Astrocyte of the cerebellum (primary cell): ENCODE results near the gene INTS1.
A peak's percentile ranks its signal among the peaks of the same experiment; 100 is the strongest.
"Not testable (repeated sequence)": the region's sequence is repeated elsewhere in the genome, so short reads cannot be mapped to it uniquely, and the experiment has no call there.

ENCODE experiments used
- DNase-seq: peaks from one replicate; pipeline ENCODE4 v3.0.0-alpha.2; 2011; ENCODE audit warnings: low read depth
- H3K4me3 ChIP-seq: 2 replicates; pipeline ENCODE4 v1.5.1; 2011; ENCODE audit warnings: mild to moderate bottlenecking, low read depth, low read length, moderate library complexity
- in situ Hi-C: cut with HindIII; loops from 2 replicates; pipeline ENCODE4 v1.10.0; 2017; ENCODE audit warnings: low sequenced_read_pairs
- TF ChIP-seq, protein P1 (sequence below): IDR thresholded peaks from 2 replicates; pipeline ENCODE4 v1.5.1; 2012; ENCODE audit warnings: low read length, low read depth, moderate library complexity, mild to moderate bottlenecking; ENCODE audit errors: missing control alignments

Gene INTS1

DNA sequence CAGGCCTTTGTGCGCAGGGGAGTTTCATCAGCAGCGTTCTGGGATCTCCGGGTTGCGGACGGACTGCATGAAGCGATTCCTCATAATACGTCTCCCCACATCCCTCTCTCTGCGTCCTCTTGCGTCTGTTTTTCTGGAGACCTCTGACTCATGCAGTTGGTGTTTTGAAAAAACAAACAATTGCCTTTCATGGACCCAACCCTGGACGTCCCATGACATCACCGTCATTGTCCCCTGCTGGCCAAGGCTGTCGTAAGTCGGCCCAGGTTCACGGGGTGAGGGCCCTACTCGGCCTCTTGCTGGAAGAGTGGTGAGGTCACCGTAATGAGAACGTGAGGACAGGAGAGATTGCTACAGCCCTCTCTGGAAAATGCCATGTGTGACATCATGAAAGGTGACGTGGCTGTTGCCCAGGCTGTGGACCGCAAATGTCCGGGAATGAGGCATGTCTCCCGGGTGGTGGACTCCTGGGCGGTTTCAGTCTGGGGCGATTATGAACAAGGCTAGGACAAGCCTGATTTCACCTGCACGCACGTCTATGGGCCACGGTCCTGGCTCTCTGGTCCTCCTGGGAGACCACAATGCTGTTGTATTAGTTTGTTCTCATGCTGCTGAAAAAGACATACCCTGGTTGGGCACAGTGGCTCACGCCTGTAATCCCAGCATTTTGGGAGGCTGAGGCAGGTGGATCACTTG is 16.5 kb upstream of the INTS1 start:
- in situ Hi-C loops = no loop called here
- H3K4me3 ChIP-seq = no peak overlapping the region
- peak; percentile 67 for DNase-seq
- TF ChIP-seq, protein P1, sequence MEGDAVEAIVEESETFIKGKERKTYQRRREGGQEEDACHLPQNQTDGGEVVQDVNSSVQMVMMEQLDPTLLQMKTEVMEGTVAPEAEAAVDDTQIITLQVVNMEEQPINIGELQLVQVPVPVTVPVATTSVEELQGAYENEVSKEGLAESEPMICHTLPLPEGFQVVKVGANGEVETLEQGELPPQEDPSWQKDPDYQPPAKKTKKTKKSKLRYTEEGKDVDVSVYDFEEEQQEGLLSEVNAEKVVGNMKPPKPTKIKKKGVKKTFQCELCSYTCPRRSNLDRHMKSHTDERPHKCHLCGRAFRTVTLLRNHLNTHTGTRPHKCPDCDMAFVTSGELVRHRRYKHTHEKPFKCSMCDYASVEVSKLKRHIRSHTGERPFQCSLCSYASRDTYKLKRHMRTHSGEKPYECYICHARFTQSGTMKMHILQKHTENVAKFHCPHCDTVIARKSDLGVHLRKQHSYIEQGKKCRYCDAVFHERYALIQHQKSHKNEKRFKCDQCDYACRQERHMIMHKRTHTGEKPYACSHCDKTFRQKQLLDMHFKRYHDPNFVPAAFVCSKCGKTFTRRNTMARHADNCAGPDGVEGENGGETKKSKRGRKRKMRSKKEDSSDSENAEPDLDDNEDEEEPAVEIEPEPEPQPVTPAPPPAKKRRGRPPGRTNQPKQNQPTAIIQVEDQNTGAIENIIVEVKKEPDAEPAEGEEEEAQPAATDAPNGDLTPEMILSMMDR = no peak

DNA sequence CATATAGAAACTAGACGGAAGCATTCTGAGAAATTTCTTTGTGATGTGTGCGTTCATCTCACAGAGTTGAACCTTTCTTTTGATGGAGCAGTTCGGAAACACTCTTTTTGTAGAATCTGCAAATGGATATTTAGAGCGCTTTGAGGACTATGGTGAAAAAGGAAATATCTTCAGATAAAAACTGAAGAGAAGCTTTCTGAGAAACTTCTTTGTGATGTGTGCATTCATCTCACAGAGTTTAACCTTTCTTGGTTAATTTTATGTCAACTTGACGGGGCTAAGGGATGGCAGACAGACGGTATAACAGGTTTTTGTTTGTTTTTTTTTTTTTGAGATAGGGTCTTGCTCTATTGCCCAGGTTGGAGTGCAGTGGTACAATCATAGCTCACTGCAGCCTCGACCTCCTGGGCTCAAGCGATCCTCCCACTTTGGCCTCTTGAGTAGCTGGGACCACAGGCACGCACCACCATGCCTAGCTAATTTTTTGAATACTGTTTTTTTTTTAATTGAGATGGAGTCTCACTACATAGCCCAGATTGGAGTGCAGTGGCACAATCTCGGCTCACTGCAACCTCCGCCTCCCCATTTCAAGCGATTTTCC is 15.2 kb upstream of the INTS1 start:
- H3K4me3 ChIP-seq, DNase-seq, in situ Hi-C loops: not testable (repeated sequence)

DNA sequence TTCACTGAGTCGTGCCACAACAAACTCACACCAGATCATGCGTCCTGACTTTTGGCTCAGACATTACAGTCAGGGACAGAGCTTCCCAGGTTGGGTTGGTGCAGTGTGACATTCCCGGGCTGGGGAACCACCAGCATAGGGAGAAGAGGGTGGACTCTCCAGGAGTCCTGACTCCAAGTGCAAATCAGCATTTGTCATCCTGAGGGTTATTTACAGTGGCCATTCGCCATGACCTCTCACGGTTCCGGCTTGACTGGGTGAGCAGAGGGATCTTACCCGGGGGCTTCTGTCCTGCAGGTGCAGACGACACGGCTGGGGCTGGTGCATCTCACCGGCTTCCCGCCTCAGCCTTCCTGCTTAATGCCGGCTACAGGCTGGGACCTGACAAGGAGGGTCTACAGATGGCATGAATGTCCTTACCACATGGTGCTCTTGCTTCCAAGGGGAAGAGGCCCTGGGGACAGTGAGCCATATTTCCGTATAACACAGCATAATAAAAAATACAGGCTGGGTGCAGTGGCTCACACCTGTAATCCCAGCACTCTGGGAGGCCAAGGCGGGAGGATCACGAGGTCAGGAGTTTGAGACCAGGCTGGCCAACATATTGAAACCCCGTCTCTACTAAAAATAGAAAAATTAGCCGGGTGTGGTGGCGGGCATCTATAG is 12.5 kb upstream of the INTS1 start:
- H3K4me3 ChIP-seq = no peak overlapping the region
- in situ Hi-C loops = no loop called here
- TF ChIP-seq, protein P1 = no peak
- DNase-seq = no peak

DNA sequence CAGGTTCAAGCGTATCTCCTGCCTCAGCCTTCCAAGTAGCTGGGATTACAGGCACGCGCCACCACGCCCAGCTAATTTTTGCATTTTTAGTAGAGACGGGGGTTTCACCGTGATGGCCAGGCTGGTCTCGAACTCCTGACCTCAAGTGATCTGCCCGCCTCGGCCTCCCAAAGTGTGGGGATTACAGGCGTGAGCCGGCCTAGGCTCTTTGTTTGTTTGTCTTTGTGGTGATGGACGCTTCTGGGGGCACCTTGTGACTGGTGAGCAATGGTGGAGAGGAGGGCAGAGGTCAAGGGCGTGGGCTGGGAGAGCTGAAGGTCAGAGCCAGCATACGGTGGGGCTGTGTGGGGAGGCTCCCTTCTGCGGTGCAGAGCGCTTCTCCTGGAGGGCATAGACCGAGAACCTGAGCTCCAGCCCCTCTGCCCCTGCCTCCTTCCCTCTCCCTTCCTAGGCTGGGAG is 11.3 kb upstream of the INTS1 start:
- DNase-seq, H3K4me3 ChIP-seq, in situ Hi-C loops: not testable (repeated sequence)

DNA sequence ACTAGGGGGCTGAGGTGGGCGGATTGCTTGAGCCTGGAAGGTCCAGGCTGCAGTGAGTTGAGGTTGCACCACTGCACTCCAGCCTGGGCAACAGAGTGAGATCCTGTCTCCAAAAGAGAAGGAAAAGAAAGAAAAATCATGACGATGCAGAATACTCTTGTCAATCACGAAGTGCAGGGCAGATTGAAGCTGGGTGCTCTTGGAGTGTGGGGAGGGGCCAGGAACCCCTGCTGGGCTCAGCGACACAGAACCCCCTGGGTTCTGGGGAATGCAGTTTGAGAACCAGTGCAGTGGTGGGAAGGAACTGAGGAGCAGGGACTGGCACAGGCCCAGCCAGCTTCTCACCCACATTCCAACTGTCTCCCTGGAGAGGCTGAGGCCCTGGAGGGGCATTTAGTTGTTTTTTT is 10.8 kb upstream of the INTS1 start:
- TF ChIP-seq, protein P1 = no peak
- in situ Hi-C loops = no loop called here

DNA sequence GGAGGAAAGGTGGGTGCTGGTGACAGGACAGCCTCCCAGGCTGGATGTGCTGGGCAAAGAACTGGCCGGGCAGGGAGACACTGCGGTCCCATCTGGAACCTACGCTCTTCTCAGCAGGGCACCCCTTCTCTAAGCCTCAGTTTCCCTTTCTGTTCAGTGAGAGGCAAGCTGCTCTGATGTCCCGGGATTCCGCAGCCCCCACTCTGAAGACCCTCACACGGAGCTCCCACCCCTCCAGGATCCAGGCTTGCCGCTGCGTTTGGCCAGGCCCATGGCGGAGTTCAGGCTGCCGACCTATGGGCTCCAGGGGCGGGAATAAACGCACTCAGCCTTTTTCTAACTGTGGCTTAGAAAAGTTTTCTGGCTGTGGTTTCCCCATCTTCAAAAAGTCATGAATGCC is 10.2 kb upstream of the INTS1 start:
- no peak overlapping the region for H3K4me3 ChIP-seq
- TF ChIP-seq, protein P1 = no peak

More for the DNA sequence above, 10.8 kb upstream of the INTS1 start:
- H3K4me3 ChIP-seq = no peak overlapping the region
- no peak for DNase-seq

DNA sequence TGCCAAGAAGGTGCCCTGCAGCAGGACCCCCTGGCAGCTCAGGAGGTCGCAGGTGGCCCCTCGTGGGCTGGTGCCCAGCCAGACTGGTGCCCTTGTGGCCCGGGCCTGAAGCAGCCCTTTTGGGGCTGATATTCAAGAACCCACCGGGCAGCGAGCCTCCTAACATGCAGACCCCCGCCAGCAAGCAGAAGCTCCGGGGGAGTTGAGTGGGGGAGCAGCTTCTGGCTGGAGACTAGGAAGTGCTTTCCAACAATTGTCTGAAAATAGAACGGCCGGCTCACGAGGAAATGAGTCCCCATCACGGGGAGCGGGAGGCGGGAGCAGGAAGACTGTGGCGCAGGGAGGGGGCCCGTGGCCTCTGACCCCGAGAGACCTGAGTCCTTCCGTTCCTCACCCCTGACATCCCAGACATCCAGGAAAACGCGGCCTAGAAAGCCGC is 9.5 kb upstream of the INTS1 start:
- no peak overlapping the region for H3K4me3 ChIP-seq
- TF ChIP-seq, protein P1 = no peak
- no peak for DNase-seq
- in situ Hi-C loops = no loop called here

More for the DNA sequence above, 10.2 kb upstream of the INTS1 start:
- DNase-seq = no peak
- in situ Hi-C loops = no loop called here
